Measurements from ENCODE around the gene RAB9A. TPM values are rescaled to one million over a fixed set of nuclear protein-coding genes. Genes with fewer than 3 reads are reported as not detected.
A peak's percentile ranks its signal among the peaks of the same experiment; 100 is the strongest.

Gene RAB9A
- polyA plus RNA-seq, 3 donors: 17.9 to 38.1 (median 30.8) TPM

GRCh38 chrX:13698432-13698831 is 9.5 kb downstream of the RAB9A start:
- H3K27me3 ChIP-seq (ENCODE audit: control insufficient read depth in 2 of 2, insufficient read depth in 2 of 2, low read length in 2 of 2): peaks cover 0 to 2% of the 10 kb centered on the region in 2 donors
- H3K27me3 Mint-ChIP-seq (ENCODE audit: low read depth in 3 of 3): peaks cover 0 to 9% (median 1%) of the 10 kb centered on the region in 3 donors
- peaks cover 66 to 68% of the 10 kb centered on the region in 2 donors for H3K4me1 ChIP-seq (ENCODE audit: control insufficient read depth in 1 of 2, insufficient read depth in 2 of 2, low read length in 2 of 2)
- H3K36me3 Mint-ChIP-seq: peaks cover 0 to 3% of the 10 kb centered on the region in 2 donors
- DNase-seq: no peak
- peak overlapping the region in 6 of 7 donors; percentile 15 to 87 (median 80) for H3K27ac Mint-ChIP-seq
- peak overlapping the region in 1 of 2 donors; percentile 63 for H3K27ac ChIP-seq (ENCODE audit: low read depth in 1 of 2, low read length in 2 of 2)
- no peaks in the 10 kb centered on the region for H3K9me3 ChIP-seq (replicated peaks in 1 of 2; ENCODE audit: control insufficient read depth in 1 of 2, insufficient read depth in 1 of 2, low read length in 2 of 2)
- H3K4me3 ChIP-seq (replicated peaks in 1 of 3; ENCODE audit: low read depth in 2 of 3, low read length in 3 of 3): no peak overlapping the region
- TF ChIP-seq CTCF (IDR thresholded peaks at IDR 0.05): no peak
- H3K4me2 ChIP-seq (replicated peaks; ENCODE audit: extremely low read depth, low read length, poor library complexity, severe bottlenecking): no peak overlapping the region
- peaks cover 70% of the 10 kb centered on the region for H3K4me1 Mint-ChIP-seq
- intact Hi-C loops (cut with micrococcal nuclease): loop anchor here (5.0 to 10.0 kb wide), 2 partner anchors 34 to 1176 kb away; partner anchors contain the start of genes FANCB (in 1 of the 2), MOSPD2 (in 1 of the 2), OFD1 (in 1 of the 2) and TRAPPC2 (in 1 of the 2)
- H3K9me3 Mint-ChIP-seq: peaks cover 0 to 1% (median 0%) of the 10 kb centered on the region in 7 donors
- H4K20me1 ChIP-seq (ENCODE audit: insufficient read depth, low read length): peaks cover 90% of the 10 kb centered on the region
- H3K36me3 ChIP-seq (replicated peaks in 1 of 2; ENCODE audit: control insufficient read depth in 1 of 2, insufficient read depth in 2 of 2, low read length in 2 of 2): no peaks in the 10 kb centered on the region
- WGBS (ENCODE audit: insufficient coverage): no CpG with 5 or more reads among the region's 1 CpG
- H3K79me2 ChIP-seq (ENCODE audit: insufficient read depth, low read length): peaks cover 99% of the 10 kb centered on the region
- no peak overlapping the region for H2AFZ ChIP-seq (ENCODE audit: insufficient read depth, low read depth, low read length, poor library complexity, severe bottlenecking)
- H3K9ac ChIP-seq (ENCODE audit: insufficient read depth, low read length, poor library complexity, severe bottlenecking): no peak overlapping the region
- H3K4me3 Mint-ChIP-seq: no peak overlapping the region

GRCh38 chrX:13699183-13699826 is 10.4 kb downstream of the RAB9A start:
- peaks cover 92% of the 10 kb centered on the region for H4K20me1 ChIP-seq (ENCODE audit: insufficient read depth, low read length)
- Mint-ChIP-seq H3K9me3 (peaks cover 0 to 1% (median 0%) of the 10 kb centered on the region in 7 donors), H3K4me1 (peaks cover 70% of the 10 kb centered on the region), H3K36me3 (peaks cover 2 to 9% of the 10 kb centered on the region in 2 donors), H3K4me3 (peak overlapping the region in 1 of 2 donors; percentile 36), H3K27me3 (ENCODE audit: low read depth in 3 of 3) (peaks cover 0 to 9% (median 1%) of the 10 kb centered on the region in 3 donors), H3K27ac (peak overlapping the region; percentile 24 to 84 (median 72))
- no peak for TF ChIP-seq CTCF (IDR thresholded peaks at IDR 0.05)
- peaks cover 0 to 7% of the 10 kb centered on the region in 2 donors for H3K36me3 ChIP-seq (replicated peaks in 1 of 2; ENCODE audit: control insufficient read depth in 1 of 2, insufficient read depth in 2 of 2, low read length in 2 of 2)
- intact Hi-C loops (cut with micrococcal nuclease): loop anchor here (5.0 to 10.0 kb wide), 2 partner anchors 33 to 1175 kb away; partner anchors contain the start of genes FANCB (in 1 of the 2), MOSPD2 (in 1 of the 2), OFD1 (in 1 of the 2) and TRAPPC2 (in 1 of the 2)
- H3K9ac ChIP-seq (ENCODE audit: insufficient read depth, low read length, poor library complexity, severe bottlenecking): no peak overlapping the region
- H3K4me1 ChIP-seq (ENCODE audit: control insufficient read depth in 1 of 2, insufficient read depth in 2 of 2, low read length in 2 of 2): peaks cover 58 to 60% of the 10 kb centered on the region in 2 donors
- H3K9me3 ChIP-seq (replicated peaks in 1 of 2; ENCODE audit: control insufficient read depth in 1 of 2, insufficient read depth in 1 of 2, low read length in 2 of 2): no peaks in the 10 kb centered on the region
- WGBS (ENCODE audit: insufficient coverage): 0% methylated on average over 1 of the region's 7 CpGs
- H2AFZ ChIP-seq (ENCODE audit: insufficient read depth, low read depth, low read length, poor library complexity, severe bottlenecking): no peak overlapping the region
- no peak overlapping the region for H3K4me2 ChIP-seq (replicated peaks; ENCODE audit: extremely low read depth, low read length, poor library complexity, severe bottlenecking)
- H3K79me2 ChIP-seq (ENCODE audit: insufficient read depth, low read length): peaks cover 99% of the 10 kb centered on the region
- H3K27ac ChIP-seq (ENCODE audit: low read depth in 1 of 2, low read length in 2 of 2): peak overlapping the region in 1 of 2 donors; percentile 45
- DNase-seq: peak in 2 of 3 donors; percentile 33 to 60
- peaks cover 0 to 2% of the 10 kb centered on the region in 2 donors for H3K27me3 ChIP-seq (ENCODE audit: control insufficient read depth in 2 of 2, insufficient read depth in 2 of 2, low read length in 2 of 2)
- no peak overlapping the region for H3K4me3 ChIP-seq (replicated peaks in 1 of 3; ENCODE audit: low read depth in 2 of 3, low read length in 3 of 3)

Data from CD14-positive monocyte (primary cell).